NCI-H748 (cell line): ENCODE measurements around the gene JAG1.

Experiments
- DNase-seq: peaks from one replicate; lab custom pipeline; 2025; ENCODE audit not compliant: unreplicated experiment; lab: John Stamatoyannopoulos, UW

JAG1 gene

GRCh38 chr20:10673842-10674683, at the start of gene JAG1:
Gene JAG1 (minus strand): TSS chr20:10673999. CDS start chr20:10673530, 469 bp downstream.
- peak; percentile 96 for DNase-seq

GRCh38 chr20:10721976-10722375, 48.2 kb upstream of the JAG1 start:
- DNase-seq = no peak

GRCh38 chr20:10721137-10721896, 47.5 kb upstream of the JAG1 start:
- DNase-seq = no peak

DNA sequence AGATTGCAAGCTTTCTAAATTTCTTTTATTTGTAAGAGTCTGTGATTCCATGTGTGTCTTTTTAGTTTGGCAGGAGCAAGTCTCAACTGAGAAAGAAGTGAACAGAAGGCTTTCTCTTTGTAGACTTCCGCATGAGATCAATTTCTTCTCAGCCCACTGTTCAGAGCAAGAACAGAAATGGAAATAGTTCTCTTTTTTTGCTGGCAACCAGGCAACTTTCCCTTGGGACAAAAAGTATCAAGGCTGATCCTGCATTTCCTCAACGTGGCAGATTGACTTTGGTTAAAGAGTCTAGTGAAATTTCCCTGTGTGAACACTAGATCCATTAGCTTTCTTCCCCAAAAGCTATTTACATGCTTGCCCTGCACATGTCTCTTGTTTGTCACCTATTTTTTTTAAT, 46.8 kb upstream of the JAG1 start:
- no peak for DNase-seq

- no peak for DNase-seq
Observed at GRCh38 chr20:10719740-10720385, 46.1 kb upstream of the JAG1 start.

DNA sequence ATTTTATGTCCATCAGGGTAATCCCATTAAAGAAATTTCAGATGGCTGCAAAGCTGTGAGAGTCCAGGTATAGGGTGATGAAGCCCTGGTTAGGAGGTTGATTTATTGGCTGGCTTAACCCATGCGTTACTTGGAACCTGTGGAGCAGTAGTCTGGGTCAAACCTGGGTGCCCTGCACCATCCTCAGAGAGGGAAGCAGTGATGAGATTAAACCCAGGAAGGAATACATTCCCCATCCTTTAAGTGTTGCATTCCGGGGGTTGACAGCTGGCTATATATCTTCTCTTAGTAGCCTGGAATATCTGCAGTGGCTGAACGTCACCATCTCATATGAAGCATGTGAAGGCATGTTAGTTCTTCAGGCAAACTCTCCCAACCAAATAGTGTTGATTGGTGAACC, 44.9 kb upstream of the JAG1 start:
- DNase-seq = no peak

GRCh38 chr20:10716855-10717254, 43.1 kb upstream of the JAG1 start:
- DNase-seq = peak; percentile 27

GRCh38 chr20:10715035-10715434, 41.2 kb upstream of the JAG1 start:
- DNase-seq = peak; percentile 31

GRCh38 chr20:10714236-10714975, 40.6 kb upstream of the JAG1 start:
- DNase-seq = no peak

DNA sequence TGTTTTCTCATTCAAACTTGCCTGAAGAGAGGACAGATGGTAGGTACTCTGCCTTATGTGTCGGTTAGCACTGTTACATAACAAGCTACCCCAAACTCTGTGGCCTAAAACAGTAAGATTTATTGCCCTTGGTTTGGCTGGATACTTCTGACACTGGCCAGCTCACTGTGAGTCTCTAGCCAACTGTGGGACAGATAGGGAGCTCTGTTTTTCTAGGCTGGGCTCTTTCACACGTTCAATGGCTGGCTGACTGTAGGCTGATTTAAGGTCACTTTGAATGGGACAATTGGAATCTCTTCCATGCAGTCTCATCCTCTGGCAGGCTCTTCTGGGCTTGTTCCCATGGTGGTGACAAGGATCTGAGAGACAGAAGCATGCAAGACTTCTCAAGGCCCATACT, 39.4 kb upstream of the JAG1 start:
- DNase-seq = no peak

GRCh38 chr20:10711903-10712451, 38.2 kb upstream of the JAG1 start:
- no peak for DNase-seq

DNA sequence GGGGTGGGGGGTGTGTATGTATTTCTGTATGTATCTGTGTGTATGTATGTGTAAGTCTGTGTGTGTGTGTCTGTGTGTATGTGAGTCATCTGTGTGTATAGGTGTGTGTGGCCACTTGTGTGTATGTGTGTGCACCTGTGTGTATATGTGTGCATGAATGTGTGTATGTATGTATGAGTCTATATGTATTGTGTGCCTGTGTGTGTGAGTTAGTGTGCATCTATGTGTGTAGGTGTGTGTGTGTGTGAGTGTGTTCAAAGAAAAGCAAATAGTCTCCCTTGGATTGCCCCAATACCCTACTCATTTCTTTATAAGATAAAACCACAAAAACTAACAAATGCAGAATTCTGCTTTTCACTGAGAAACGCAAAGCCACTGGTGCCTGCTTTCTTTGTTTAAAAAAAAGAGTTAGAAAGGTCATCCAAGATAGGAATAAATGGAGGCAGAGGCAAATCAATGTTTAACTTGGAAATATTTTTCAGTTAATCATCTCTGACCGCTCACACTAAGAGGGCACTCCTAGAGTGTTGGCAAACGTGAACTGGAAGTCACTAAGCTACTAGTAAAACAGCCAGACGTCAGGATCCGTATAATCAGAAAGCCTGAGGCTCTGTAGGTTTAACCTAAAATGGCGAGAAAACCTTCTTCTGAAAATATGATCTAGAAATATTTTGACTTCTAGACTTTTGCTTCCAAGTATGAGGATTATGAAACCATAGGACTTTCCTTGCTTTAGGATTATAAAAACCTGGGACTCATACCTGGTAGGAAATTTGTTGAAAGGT, 37.4 kb upstream of the JAG1 start:
- no peak for DNase-seq

GRCh38 chr20:10709916-10710315, 36.1 kb upstream of the JAG1 start:
- no peak for DNase-seq

- DNase-seq = no peak
Observed at GRCh38 chr20:10708351-10709185, 34.8 kb upstream of the JAG1 start.

DNA sequence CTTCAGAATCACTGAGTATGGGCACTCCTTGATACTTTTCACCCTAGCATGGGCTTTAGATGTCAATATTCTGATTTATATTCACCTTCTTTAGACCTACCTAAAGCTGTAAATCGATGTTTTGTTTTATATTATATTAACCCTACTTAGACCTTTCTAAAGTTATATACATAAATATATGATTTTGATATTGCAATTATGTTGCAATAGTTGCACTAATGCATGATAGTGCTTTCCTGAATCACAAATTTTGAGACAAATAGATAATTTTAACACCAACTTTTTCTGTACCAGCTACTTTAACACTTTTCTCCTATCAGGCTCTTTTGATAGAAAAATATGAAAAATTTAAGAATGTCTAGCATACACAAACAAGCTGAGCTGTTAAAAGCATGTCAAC, 34.0 kb upstream of the JAG1 start:
- no peak for DNase-seq

GRCh38 chr20:10707068-10707467, 33.3 kb upstream of the JAG1 start:
- DNase-seq = no peak

DNA sequence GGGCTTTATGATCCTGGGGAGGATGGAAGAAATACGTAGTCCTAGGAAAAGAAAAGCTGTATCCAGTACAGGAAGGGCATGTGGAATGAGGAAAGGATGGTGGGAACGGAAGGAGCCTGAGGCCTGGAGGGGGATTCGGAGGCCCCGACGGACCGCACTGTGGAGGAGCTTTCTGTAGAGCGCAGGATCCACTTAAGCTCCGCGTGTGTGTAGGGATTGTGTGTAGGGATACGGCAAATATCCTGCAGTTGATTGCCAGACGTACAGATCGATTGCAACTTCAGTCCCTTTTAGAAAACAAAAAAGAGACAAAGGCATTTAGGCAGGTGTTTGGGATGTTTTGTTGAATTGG, 32.6 kb upstream of the JAG1 start:
- DNase-seq = peak; percentile 36

GRCh38 chr20:10705801-10706459, 32.1 kb upstream of the JAG1 start:
- peak; percentile 89 for DNase-seq

DNA sequence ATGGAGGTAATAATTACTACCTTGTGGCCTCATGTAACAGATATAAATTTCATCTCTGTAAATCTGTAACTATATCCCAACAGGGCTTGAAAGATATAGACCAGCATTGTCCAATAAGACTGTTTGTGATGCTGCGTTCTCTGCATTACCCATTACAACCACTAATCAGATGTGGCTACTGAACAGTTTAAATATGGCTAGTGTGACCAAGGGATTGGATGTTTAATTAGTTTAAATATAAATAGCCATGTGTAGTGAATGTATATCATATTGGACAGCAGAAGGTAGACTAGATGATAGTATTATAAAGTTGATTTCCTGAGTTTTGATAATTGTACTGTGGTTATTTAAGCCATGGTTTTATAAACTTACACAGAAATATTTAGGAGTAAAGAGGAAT, 27.8 kb upstream of the JAG1 start:
- DNase-seq = no peak
